KG1 (cell line): ENCODE results near the gene PMEPA1.

Experiments used
- DNase-seq: peaks from one replicate; lab custom pipeline; 2025; lab: John Stamatoyannopoulos, UW

PMEPA1 gene

DNA sequence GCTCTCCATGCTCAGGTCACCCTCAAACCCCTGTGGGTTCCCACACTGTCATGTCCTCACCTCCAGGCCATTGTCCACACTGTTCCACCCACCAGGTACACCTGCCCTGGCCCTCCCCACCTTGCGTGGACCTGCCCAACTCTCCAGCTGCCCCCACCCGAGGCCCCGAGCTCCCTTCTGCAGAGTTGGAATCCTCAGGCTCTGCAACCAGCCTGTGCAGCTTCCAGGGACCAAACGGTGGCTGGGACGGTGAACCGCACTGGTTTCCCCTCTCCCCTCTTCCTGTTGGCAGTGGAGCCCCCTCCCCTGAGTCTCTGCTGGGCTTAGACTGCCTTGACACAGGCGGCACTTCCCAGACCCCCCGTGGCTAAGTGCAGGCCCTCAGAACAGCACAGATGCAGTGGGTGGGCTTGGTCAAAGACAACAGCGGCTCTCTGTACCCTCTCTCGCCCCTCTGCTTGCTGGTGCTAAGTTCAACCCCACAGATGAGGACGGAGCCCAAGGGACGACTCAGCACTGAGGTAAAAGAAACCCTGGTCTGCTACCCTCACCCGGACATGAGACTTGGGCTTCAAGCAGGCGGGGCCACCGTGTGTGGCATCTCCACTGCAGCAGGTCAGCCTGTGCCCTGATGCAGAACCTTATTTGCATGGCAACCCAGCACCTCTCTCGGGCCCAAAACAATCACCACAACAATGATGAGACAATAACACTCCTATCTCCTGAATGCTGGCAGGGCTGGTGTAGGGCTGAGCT lies 100.6 kb downstream of the PMEPA1 start:
- DNase-seq: no peak

GRCh38 chr20:57608516-57608915 lies 101.3 kb downstream of the PMEPA1 start:
- no peak for DNase-seq

- no peak for DNase-seq
These were observed 103.9 kb downstream of the PMEPA1 start for GRCh38 chr20:57605878-57606277.

DNA sequence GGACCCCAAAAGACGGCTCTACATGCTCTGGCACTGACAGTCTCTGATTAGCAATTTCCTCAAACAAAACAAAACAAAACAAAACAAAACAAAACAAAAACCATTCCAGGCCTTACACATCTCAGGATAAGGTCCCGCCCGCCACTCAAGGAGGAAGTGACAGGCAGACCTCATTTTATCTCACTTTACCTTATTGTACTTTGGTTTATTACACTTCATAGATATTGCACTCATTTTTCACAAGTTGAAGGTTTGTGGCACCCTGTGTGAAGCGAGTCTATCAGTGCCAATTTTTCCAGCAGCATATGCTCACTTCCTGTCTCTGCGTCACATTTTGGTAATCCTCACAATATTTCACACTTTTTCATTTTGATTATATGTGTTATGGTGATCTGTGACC lies 104.8 kb downstream of the PMEPA1 start:
- no peak for DNase-seq

DNA sequence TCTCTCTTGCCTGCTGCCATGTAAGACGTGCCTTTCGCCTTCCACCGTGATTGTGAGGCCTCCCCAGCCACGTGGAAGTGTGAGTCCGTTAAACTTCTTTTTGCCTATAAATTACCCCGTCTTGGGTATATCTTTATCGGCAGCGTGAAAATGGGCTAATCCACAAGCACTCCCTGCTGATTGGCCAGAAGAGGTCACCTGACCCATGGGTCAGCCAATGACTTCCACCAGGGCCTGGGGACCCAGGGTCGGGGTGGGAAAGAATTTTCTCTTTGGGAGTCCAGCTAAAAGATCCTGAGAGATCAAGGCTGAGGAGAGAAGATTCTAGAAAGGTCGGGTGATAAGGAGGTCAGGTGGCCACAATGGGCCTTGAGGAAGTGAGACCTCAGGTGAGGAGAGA lies 106.7 kb downstream of the PMEPA1 start:
- no peak for DNase-seq

DNA sequence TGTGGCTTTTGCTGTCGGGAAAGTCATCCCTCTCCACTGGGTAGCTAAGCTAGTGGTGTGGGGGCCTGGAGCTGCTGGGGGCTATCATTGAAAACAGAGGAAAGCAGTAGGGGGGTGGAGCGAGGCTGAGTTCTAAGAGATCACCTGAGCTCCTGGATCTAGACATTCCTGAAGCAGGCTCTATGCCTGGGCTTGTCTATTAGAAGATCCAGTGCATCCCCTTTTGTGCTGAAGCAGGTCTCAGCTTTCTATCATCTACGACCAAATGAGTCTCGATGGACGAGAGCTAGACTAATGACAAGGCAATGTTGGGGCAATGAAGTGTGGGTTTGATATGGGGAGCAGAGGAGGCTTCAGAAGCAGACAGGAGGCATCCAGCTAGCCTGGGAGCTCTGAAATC lies 108.1 kb downstream of the PMEPA1 start:
- DNase-seq: no peak

GRCh38 chr20:57601211-57601570 lies 108.6 kb downstream of the PMEPA1 start:
- DNase-seq: no peak

DNA sequence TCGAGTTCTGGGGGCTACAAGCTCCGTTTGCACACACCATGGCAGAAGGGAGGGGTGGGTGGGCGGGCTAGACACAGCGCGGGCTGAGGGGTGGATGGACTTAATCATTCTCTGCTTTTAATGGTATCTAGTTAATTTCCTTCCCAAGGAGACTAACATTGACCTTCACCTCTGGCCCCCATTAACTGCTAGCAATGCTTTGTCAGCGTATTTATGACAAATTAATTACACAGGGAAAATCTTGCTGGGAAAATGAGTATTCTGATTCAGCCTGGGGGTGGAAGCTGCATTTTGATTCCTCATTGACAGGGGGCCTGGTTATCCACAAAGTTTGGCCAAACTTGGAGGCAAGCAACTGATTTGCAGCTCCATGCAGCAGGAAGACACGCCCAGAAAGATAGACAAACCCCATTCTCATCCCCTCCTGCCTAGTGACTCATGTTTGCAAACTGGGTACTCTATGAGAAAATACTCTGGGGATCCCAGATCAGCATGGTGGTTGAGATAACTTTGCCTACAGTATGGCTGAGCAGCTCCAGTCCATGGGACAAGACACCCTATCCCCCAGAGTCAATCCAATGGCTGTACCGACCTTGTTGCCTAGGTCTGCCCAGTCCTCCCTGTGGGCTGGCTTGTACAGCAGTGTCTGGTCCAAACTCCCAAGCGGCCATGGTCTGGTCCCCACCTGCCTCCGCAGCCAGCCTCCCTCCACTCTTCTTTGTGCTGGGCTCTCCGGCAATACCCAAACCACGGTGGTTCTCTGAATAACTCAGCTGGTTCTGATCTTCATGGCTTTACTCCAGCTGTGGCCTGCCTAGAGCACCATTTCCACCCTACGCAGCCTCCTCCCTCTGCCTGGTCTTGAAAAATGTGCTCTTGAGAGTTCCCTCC lies 109.2 kb downstream of the PMEPA1 start:
- DNase-seq: no peak

- DNase-seq: no peak
These were observed 111.3 kb downstream of the PMEPA1 start for GRCh38 chr20:57598491-57598890.
